ENCODE results near the gene DTNB.

Gene DTNB

GRCh38 chr2:25685741-25686140 lies 12.4 kb upstream of the DTNB start:
- Histone ChIP-seq H3F3A (ENCODE audit: insufficient read depth) (no peaks in the 10 kb centered on the region), H3K4me3 (ENCODE audit: insufficient read depth, low read length, poor library complexity, severe bottlenecking) (no peak overlapping the region), H3K27me3 (ENCODE audit: low read length) (no peaks in the 10 kb centered on the region), H3K9me2 (replicated peaks; ENCODE audit: insufficient read depth, low read length) (no peaks in the 10 kb centered on the region), H2AFZ (ENCODE audit: low read depth, low read length, severe bottlenecking) (no peak overlapping the region), H3K4me2 (ENCODE audit: low read depth, low read length, poor library complexity, severe bottlenecking) (no peak overlapping the region), H3K9me3 (ENCODE audit: insufficient read depth, low read length) (no peaks in the 10 kb centered on the region), H3K36me3 (ENCODE audit: low read length) (no peaks in the 10 kb centered on the region), H3K9ac (ENCODE audit: low read length) (no peak overlapping the region), H4K20me1 (ENCODE audit: low read depth, low read length) (no peaks in the 10 kb centered on the region), H3K27ac (ENCODE audit: low read depth, low read length) (no peak overlapping the region), H3K79me2 (ENCODE audit: insufficient read depth, low read length) (no peaks in the 10 kb centered on the region)
- no peak for TF ChIP-seq CTCF (IDR thresholded peaks at IDR 0.05; ENCODE audit: insufficient read depth, low read length, poor library complexity, severe bottlenecking)
- no peak for TF ChIP-seq EZH2phosphoT487 (conservative IDR thresholded peaks at IDR 0.05; ENCODE audit: low read length)

GRCh38 chr2:25684577-25685473 lies 11.4 kb upstream of the DTNB start:
- Histone ChIP-seq H3K9me2 (replicated peaks; ENCODE audit: insufficient read depth, low read length) (no peaks in the 10 kb centered on the region), H2AFZ (ENCODE audit: low read depth, low read length, severe bottlenecking) (no peak overlapping the region), H3K4me3 (ENCODE audit: insufficient read depth, low read length, poor library complexity, severe bottlenecking) (no peak overlapping the region), H3K9ac (ENCODE audit: low read length) (no peak overlapping the region), H3F3A (ENCODE audit: insufficient read depth) (no peaks in the 10 kb centered on the region), H3K79me2 (ENCODE audit: insufficient read depth, low read length) (no peaks in the 10 kb centered on the region), H3K36me3 (ENCODE audit: low read length) (no peaks in the 10 kb centered on the region), H3K27me3 (ENCODE audit: low read length) (no peaks in the 10 kb centered on the region), H3K27ac (ENCODE audit: low read depth, low read length) (no peak overlapping the region), H3K4me2 (ENCODE audit: low read depth, low read length, poor library complexity, severe bottlenecking) (no peak overlapping the region), H4K20me1 (ENCODE audit: low read depth, low read length) (no peaks in the 10 kb centered on the region), H3K9me3 (ENCODE audit: insufficient read depth, low read length) (no peaks in the 10 kb centered on the region)
- TF ChIP-seq EZH2phosphoT487 (conservative IDR thresholded peaks at IDR 0.05; ENCODE audit: low read length) (no peak), CTCF (IDR thresholded peaks at IDR 0.05; ENCODE audit: insufficient read depth, low read length, poor library complexity, severe bottlenecking) (no peak)

GRCh38 chr2:25682082-25682481 lies 8.7 kb upstream of the DTNB start:
- Histone ChIP-seq H3K9me3 (ENCODE audit: insufficient read depth, low read length) (no peaks in the 10 kb centered on the region), H3K79me2 (ENCODE audit: insufficient read depth, low read length) (no peaks in the 10 kb centered on the region), H3F3A (ENCODE audit: insufficient read depth) (no peaks in the 10 kb centered on the region), H3K27ac (ENCODE audit: low read depth, low read length) (no peak overlapping the region), H3K9me2 (replicated peaks; ENCODE audit: insufficient read depth, low read length) (no peaks in the 10 kb centered on the region), H3K27me3 (ENCODE audit: low read length) (no peaks in the 10 kb centered on the region), H3K4me3 (ENCODE audit: insufficient read depth, low read length, poor library complexity, severe bottlenecking) (no peak overlapping the region), H2AFZ (ENCODE audit: low read depth, low read length, severe bottlenecking) (no peak overlapping the region), H4K20me1 (ENCODE audit: low read depth, low read length) (no peaks in the 10 kb centered on the region), H3K9ac (ENCODE audit: low read length) (no peak overlapping the region), H3K4me2 (ENCODE audit: low read depth, low read length, poor library complexity, severe bottlenecking) (no peak overlapping the region), H3K36me3 (ENCODE audit: low read length) (no peaks in the 10 kb centered on the region)
- TF ChIP-seq EZH2phosphoT487 (conservative IDR thresholded peaks at IDR 0.05; ENCODE audit: low read length) (no peak), CTCF (IDR thresholded peaks at IDR 0.05; ENCODE audit: insufficient read depth, low read length, poor library complexity, severe bottlenecking) (no peak)
